NCI-H2107 (cell line): ENCODE data around the gene TDP1.
"Not testable (repeated sequence)": the region's sequence is repeated elsewhere in the genome, so short reads cannot be mapped to it uniquely, and the experiment has no call there.

ENCODE experiments used
- DNase-seq: peaks from one replicate; lab custom pipeline; 2025; lab: John Stamatoyannopoulos, UW

The TDP1 gene

GRCh38 chr14:89990218-89990617, 34.5 kb downstream of the TDP1 start:
- no peak for DNase-seq

- DNase-seq, result no peak
These were observed 35.0 kb downstream of the TDP1 start for GRCh38 chr14:89990623-89991275.

DNA sequence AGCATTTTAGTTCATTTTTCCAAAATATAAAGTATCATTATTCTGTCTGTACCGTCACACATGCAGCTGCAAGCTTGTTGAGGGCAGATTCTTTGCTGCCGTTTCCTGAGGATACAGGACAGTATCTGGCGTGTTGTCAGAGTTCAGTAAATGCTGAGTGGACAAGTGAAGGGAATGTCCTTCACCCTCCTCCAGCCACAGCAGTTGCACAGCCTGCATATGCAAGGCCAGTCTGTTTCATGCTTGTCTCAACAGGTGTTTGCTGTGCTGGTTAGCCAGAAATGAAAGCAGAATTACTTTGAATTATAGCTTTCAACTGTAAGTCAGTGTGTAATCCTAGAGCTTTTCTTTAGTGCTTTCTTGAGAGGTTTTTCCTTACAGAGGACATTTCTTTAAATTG, 36.5 kb downstream of the TDP1 start:
- DNase-seq, result no peak

GRCh38 chr14:89996963-89997362, 41.2 kb downstream of the TDP1 start:
- DNase-seq, result no peak

DNA sequence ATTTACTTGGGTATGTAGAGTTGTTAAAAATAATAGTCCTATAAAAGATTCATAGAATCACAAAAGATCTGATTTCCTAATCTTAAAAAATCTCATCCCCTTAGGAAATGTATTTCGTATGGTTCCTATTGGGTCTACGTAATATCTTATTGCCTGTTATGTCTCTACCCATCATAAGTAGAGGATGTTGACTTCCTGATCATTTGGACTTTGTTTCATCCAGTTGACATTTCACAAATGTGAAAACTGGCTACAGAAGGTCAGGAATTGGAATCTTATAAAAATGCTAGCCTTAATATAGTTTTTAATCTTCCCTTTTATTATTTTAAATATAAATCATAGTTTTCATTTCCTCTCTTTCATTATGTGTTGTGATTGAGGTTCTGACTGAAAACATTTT, 45.2 kb downstream of the TDP1 start:
- no peak for DNase-seq

GRCh38 chr14:90003526-90004307, 48.0 kb downstream of the TDP1 start:
- no peak for DNase-seq

GRCh38 chr14:90005441-90005840, 49.7 kb downstream of the TDP1 start:
- no peak for DNase-seq

DNA sequence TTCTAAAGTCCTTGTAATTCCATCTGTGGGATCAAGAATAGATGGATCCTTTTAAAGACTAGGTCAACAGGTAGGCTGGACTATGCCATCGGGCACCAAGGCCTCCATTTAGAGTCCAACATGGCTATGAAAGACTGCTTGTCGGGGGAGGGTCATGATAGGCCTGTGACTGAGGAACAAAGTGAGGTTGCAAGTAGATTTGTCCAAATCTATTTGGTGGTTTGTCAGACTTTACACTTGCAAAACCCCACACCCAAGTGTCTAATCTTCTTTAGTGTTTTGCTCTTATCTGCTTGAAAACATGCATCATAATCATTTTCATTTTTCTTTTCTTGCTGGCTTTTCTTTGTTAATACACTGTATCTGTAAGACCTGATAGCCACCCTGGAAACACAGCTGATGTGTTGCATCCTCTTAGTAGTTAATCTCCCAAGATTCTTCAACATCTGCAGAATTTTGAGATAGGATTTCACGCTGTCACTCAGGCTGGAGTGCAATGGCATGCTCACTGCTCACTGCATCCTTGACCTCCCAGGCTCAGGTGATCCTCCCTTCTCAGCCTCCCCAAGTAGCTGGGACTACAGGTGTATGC, 50.3 kb downstream of the TDP1 start:
- DNase-seq, result no peak

DNA sequence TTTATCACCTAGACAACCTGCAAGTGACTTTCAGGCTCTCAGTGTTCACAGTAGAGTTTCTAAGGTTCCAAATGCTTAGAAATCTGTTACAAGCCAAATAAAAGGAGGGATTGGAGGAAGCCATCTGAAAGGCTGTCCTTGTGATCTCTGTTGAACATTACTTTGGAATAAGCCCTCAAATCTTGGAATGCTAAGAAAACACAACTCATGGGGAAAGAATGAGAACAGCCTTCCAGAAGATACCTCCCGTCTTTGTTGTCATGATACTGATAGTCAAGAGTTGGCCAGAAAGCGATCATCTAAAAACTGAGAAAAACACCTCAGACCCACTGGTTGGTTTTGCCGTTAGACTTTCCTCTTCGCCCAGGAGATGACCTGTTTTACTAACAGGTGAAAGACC, 61.6 kb downstream of the TDP1 start:
- DNase-seq, result no peak

DNA sequence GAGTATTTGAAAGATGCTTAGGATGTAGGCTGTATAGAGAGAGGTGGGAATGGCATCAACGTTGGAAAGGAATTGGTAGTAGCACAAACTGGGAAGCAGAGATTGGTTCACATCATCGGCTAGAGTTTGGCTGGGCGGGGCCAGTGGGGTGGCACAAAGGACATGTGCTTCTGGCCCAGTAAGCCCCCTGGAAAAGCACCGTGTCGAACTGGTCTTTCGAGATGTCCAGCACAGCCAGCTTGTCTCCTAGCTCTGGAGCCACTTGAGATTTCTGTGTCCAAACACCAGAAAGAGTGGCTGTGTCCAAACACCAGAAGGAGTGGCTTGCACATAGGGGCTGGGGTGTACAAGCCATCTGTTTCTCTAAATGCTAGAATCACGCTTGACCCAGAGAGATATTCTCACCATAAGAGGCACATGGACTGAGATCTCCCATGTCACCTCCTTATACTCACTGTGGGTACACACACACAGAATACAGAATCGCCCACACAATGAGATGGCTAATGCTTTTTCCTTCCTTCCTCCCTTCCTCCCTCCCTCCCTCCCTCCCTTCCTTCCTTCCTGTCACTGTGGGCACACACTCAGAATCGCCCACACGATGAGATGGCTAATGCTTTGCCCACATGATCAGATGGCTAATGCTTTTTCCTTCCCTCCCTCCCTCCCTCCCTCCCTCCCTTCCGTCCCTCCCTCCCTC, 64.2 kb downstream of the TDP1 start:
- no peak for DNase-seq

- no peak for DNase-seq
These were observed 67.6 kb downstream of the TDP1 start for GRCh38 chr14:90023176-90023896.

- no peak for DNase-seq
These were observed 69.2 kb downstream of the TDP1 start for GRCh38 chr14:90024910-90025309.

GRCh38 chr14:90026608-90027007, 70.9 kb downstream of the TDP1 start:
- DNase-seq, result not testable (repeated sequence)

- DNase-seq, result no peak
These were observed 72.1 kb downstream of the TDP1 start for GRCh38 chr14:90027842-90028241.

DNA sequence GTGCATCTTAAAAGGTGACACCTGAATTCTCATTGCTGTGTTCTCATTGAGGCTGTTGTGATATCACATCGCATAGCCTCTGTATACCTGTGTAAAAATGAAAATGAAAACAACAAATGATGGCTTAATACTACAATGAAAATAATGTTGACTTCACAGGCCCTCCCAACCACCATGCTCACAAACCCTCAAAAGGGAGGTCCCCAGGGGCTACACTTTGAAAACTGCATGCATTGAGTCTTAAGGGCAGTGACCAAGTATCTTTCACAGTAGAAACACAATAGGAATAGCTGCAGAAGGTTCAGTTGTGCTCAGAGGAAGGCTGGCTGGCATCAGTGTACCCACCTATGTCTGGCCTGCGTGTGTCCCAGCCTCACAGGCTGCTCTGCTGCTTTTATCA, 78.4 kb downstream of the TDP1 start:
- DNase-seq, result no peak

- DNase-seq, result no peak
These were observed 79.3 kb downstream of the TDP1 start for GRCh38 chr14:90034835-90035525.

DNA sequence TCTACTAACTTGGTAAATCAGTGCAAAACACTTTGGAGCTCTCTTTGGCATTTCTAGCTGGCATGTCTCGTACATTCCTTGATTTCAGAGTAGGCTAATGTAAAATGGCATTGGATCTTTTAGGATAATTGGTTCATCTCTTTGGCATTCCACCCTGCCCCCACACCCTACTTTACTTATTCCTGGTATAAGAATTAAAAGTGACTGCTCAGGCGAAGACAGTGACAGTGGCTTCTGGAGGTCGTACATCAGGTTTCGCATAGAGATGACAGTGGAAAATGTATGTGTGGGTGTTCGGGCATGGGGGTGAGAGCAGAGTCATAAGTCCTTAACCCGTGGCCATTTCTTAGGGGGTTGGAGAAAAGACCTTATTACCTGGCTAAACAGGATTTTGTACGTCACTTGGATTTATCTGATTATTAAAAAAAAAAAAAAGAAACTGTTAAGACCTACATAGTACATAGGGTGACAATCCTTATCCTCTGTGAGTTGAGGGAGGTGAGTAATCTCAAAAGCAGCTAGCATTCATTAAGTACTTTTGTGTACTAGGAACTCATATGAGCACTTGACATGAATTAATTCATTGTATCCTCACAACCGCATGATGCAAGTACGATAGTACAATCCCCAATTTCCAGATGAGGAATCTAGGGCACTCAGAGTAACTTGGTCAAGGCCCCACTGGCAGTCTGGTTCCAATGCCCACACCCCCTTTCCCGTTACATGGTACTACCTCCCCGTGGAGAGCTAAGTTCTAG, 83.7 kb downstream of the TDP1 start:
- no peak for DNase-seq

- no peak for DNase-seq
These were observed 84.7 kb downstream of the TDP1 start for GRCh38 chr14:90040411-90040810.

GRCh38 chr14:90042496-90043252, 86.9 kb downstream of the TDP1 start:
- no peak for DNase-seq

- no peak for DNase-seq
These were observed 89.9 kb downstream of the TDP1 start for GRCh38 chr14:90045616-90046015.
